GM20000 (cell line): ENCODE results near the gene F13B.

Experiments
- DNase-seq: peaks from one replicate; pipeline ENCODE4 v3.0.0; 2012; ENCODE audit warnings: low spot score
- CTCF ChIP-seq: IDR thresholded peaks from 2 replicates; pipeline ENCODE4 v1.5.1; 2012; ENCODE audit warnings: mild to moderate bottlenecking, control low read depth; ENCODE audit errors: extremely low read depth, missing control alignments

The F13B gene

GRCh38 chr1:197096137-197096536 is 29.1 kb upstream of the F13B start:
- DNase-seq, result no peak
- no peak for TF ChIP-seq CTCF

- TF ChIP-seq CTCF, result no peak
- DNase-seq, result no peak
Observed at GRCh38 chr1:197093226-197093885, 26.3 kb upstream of the F13B start.

GRCh38 chr1:197092491-197093023 is 25.5 kb upstream of the F13B start:
- no peak for TF ChIP-seq CTCF
- DNase-seq, result no peak

GRCh38 chr1:197083474-197083873 is 16.4 kb upstream of the F13B start:
- no peak for TF ChIP-seq CTCF
- DNase-seq, result no peak

- no peak for DNase-seq
- no peak for TF ChIP-seq CTCF
Observed at GRCh38 chr1:197081117-197081753, 14.2 kb upstream of the F13B start.

GRCh38 chr1:197080323-197080722 is 13.3 kb upstream of the F13B start:
- TF ChIP-seq CTCF, result no peak

GRCh38 chr1:197076585-197076984 is 9.5 kb upstream of the F13B start:
- no peak for TF ChIP-seq CTCF
- DNase-seq, result no peak

More at GRCh38 chr1:197080323-197080722, 13.3 kb upstream of the F13B start:
- no peak for DNase-seq
